GM18867 (cell line): ENCODE results near the gene PRG2.
"Not testable (repeated sequence)": the region's sequence is repeated elsewhere in the genome, so short reads cannot be mapped to it uniquely, and the experiment has no call there.

Source experiments
- ATAC-seq: cut with Tn5 transposase; IDR thresholded peaks from one replicate; pipeline ENCODE4 v1.9.1; 2021; ENCODE audit warnings: mild to moderate bottlenecking, moderate library complexity; ENCODE audit not compliant: unreplicated experiment

PRG2 gene

DNA sequence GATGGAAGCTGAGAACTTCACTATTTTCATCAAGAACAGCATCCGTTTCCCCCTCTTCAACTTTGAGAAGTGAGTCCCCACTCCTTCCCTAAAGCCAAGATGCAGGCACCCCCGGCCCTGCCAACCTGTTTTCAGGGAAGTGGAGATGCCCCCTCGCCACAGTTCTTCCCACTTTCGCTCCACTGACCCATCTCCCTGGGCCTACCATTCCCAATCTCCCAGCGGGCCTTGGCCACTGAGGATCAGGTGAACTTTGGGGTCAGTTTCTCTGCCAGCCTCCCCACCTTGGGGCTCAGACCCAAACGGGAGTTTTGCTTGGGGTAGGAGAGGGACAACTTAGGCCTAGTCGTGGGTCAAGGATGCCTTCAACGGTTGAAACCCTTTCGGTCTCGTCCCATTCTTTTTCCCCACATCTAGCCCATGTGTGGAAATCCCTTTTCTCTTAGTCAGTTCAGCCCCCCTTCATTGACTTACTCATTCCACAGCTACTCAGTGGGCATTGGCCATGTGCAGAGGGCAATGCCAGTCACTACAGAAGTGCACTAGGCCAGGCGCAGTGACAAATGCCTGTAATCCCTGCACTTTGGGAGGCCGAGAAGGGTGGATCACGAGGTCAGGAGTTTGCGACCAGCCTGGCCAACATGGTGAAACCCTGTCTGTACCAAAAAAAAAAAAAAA lies 41.7 kb downstream of the PRG2 start:
- ATAC-seq, result no peak

- ATAC-seq, result no peak
Observed at GRCh38 chr11:57348052-57348451, 42.4 kb downstream of the PRG2 start.

DNA sequence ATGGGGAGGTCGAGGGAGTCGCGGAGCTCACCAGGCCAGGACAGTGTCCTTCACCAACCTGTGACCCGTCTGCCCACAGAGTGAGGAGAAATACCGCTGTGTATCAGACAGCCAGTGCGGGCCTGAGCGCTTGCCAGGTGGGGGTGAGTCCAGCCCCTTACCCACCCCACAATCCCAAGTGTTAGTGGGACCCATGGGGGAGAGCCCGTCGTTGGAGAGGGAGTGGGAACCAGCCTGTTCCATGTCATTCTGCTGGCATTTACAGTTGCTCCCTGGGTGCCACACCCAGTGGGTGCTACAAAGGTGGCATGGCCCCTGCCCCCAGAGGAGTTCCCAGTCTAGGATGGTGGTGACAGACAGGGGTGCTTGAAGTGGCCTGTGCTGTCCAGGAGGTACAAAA lies 43.1 kb downstream of the PRG2 start:
- ATAC-seq, result no peak

GRCh38 chr11:57345555-57346211 lies 44.8 kb downstream of the PRG2 start:
- peak; percentile 75 for ATAC-seq

DNA sequence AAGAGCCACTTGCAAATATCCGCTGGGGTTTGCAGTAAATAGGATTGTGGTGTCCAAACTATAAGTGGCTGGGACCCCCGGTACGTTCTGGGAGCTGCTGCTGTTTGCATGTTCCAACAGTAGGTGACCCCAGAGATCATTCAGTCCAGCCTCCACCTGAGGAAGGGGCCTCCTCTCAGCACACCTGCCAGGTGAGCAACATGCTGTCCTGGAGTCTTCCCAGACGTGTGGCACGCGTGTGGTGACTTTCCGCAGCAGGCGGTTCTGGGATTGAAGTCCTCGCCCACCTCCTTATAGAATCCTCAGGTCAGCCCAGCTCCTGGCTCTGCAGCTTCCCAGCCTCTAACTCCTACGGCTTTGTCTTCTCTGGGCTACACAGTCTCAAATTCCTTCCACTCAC lies 45.6 kb downstream of the PRG2 start:
- no peak for ATAC-seq

DNA sequence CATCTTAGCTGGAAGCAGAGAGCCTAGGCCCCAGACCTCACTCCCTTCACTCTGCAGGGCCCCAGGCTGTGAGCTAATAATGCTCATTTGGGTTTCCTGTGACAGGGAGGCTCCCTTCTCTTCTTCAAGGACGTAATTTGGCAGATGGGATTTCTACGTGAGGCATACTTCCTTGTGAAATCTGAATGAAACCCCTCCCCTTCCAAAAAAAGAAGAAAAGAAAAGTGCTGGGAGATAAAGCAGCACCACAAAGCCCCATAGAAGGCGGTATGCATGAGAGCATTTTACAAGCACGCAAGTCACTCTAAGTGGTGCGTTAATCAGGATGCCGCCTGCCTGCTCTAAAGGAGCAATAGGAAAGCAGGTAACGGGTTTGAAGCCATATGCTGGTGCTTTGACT lies 46.6 kb downstream of the PRG2 start:
- no peak for ATAC-seq

GRCh38 chr11:57342702-57343101 lies 47.7 kb downstream of the PRG2 start:
- ATAC-seq, result no peak

GRCh38 chr11:57341250-57341808 lies 49.1 kb downstream of the PRG2 start:
- peak; percentile 60 for ATAC-seq

DNA sequence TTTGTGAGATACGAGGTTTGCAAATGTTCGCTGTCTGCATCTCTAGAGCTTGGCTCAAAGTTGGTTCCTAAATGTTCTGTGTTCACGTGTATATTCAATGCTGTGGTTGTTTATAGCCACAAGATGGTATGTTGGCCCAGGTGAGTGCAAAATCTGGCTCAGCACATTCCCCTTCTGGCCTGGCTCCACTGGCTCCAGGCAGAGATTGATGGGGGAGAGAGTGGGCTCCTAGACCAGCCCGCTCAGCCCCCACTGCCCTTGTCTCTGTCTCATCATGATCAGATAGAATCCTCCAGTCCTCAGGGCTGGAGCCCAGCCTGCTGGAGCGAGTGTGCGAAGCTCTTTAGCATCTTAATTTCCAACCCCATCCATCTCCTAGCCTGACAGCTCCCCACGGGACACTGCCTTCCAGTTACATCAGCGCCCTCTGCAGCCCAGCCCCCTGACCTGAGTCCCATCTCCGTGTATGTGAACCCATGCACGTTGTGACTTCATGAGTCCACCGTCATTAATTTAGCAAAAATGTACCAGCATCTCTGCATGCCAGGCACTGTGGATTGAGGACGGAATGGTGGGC lies 50.3 kb downstream of the PRG2 start:
- no peak for ATAC-seq

GRCh38 chr11:57339328-57339727 lies 51.1 kb downstream of the PRG2 start:
- no peak for ATAC-seq

DNA sequence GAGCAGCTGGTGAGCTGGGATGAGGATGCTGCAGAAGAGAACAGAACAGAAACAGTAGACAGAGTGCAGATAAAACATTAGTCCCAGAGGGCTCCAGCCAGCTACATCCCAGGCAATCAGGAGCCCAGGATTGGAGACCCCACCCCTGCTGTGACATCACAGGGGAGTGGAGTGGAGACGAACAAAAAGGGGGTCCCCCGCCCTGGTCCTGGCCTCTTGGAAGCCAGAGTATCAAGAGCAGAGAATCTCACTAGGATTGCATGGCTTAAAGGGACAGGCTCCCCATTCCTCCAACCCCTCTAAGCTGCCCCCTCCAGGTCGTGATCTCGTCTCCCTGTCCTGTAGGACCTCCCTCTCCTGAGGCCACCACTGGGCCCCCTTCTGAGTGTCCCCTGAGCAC lies 52.3 kb downstream of the PRG2 start, which contains the start of gene P2RX3:
TSS of gene P2RX3 (plus strand) at position 211 of the 400 bp plus-strand sequence. CDS start 199 bp downstream, outside the sequence.
- no peak for ATAC-seq

DNA sequence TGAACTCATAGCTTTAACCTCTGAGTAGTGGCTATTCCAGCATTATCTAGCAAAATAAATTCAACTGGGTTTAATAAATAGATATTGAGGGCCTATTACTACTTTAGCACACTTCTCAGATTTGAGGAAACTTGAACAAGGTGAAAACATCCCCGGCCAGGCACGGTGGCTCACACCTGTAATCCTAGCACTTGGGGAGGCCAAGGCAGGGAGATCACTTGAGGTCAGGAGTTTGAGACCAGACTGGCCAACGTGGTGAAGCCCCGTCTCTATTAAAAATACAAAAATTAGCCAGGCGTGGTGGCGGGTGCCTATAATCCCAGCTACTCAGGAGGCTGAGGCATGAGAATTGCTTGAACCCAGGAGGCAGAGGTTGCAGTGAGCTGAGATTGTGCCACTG lies 53.6 kb downstream of the PRG2 start:
- ATAC-seq, result not testable (repeated sequence)
